Measurements from ENCODE around the gene PMM1. TPM values are rescaled to one million over a fixed set of nuclear protein-coding genes. Genes with fewer than 3 reads are reported as not detected.

PMM1 gene
- total and polyA plus RNA-seq, 2 donors (not counting 3 experiments of a cell fraction or from before 2014, with no cell fraction given) = 14.6 to 31.7 TPM

DNA sequence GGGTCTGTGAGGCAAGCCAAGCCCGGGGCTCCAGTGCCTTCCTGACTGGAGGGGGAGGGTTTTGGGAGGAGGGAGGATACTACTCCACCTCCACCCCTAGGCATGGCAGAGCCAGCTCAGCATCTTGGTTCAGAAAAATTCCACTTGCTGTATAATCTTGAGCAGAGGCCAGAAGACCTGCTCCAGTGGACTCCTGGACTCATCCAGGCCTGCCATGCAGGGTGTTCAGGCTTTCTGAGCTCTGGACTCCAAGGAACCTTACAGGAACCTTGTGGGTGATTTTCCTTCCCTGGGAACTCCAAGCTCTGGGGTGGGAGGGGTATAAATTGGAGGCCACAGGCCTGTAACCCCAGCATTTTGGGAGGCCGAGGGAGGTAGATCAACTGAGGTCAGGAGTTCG, 19.4 kb downstream of the PMM1 start:
- Histone ChIP-seq H3K9ac (replicated peaks; ENCODE audit: extremely low read depth, insufficient read depth, low read length) (no peak overlapping the region), H2AFZ (ENCODE audit: low read depth, low read length) (no peak overlapping the region), H3K4me1 (ENCODE audit: control insufficient read depth, extremely low read depth, insufficient read depth, low read length) (peaks cover 5% of the 10 kb centered on the region), H3K4me2 (ENCODE audit: insufficient read depth, low read length) (no peak overlapping the region), H3K27ac (ENCODE audit: insufficient read depth, low read depth, low read length) (no peak overlapping the region), H3K9me3 (replicated peaks; ENCODE audit: control insufficient read depth, insufficient read depth, low read length) (no peaks in the 10 kb centered on the region), H3K9me1 (replicated peaks; ENCODE audit: control insufficient read depth, extremely low read depth, insufficient read depth, low read length) (no peaks in the 10 kb centered on the region), H3K79me2 (ENCODE audit: control insufficient read depth, insufficient read depth, low read length) (no peaks in the 10 kb centered on the region), H4K20me1 (replicated peaks; ENCODE audit: control insufficient read depth, extremely low read depth, insufficient read depth, low read length) (no peaks in the 10 kb centered on the region), H3K4me3 (replicated peaks in 1 of 3; ENCODE audit: insufficient read depth in 1 of 3, low read depth in 1 of 3, low read length in 3 of 3) (no peak overlapping the region), H3K36me3 (ENCODE audit: control insufficient read depth in 2 of 2, extremely low read depth in 1 of 2, insufficient read depth in 2 of 2, low read length in 2 of 2) (no peaks in the 10 kb centered on the region), H3K27me3 (ENCODE audit: control insufficient read depth in 2 of 2, insufficient read depth in 2 of 2, low read length in 2 of 2) (no peaks in the 10 kb centered on the region)
- no peak for TF ChIP-seq JUN (IDR thresholded peaks at IDR 0.05; ENCODE audit: borderline replicate concordance, insufficient read depth, insufficient read length, low read depth)
- TF ChIP-seq POLR2AphosphoS5 (IDR thresholded peaks at IDR 0.05; ENCODE audit: insufficient read depth, low read depth, low read length) = no peak
- TF ChIP-seq MYC (IDR thresholded peaks at IDR 0.05; ENCODE audit: low read depth, low read length) = no peak
- TF ChIP-seq EZH2 (IDR thresholded peaks at IDR 0.05; ENCODE audit: borderline replicate concordance, low read depth, low read length, severe bottlenecking) = no peak
- TF ChIP-seq GATA2 (IDR thresholded peaks at IDR 0.05; ENCODE audit: insufficient read depth, insufficient read length, low read depth, low read length) = no peak
- TF ChIP-seq, protein P1, sequence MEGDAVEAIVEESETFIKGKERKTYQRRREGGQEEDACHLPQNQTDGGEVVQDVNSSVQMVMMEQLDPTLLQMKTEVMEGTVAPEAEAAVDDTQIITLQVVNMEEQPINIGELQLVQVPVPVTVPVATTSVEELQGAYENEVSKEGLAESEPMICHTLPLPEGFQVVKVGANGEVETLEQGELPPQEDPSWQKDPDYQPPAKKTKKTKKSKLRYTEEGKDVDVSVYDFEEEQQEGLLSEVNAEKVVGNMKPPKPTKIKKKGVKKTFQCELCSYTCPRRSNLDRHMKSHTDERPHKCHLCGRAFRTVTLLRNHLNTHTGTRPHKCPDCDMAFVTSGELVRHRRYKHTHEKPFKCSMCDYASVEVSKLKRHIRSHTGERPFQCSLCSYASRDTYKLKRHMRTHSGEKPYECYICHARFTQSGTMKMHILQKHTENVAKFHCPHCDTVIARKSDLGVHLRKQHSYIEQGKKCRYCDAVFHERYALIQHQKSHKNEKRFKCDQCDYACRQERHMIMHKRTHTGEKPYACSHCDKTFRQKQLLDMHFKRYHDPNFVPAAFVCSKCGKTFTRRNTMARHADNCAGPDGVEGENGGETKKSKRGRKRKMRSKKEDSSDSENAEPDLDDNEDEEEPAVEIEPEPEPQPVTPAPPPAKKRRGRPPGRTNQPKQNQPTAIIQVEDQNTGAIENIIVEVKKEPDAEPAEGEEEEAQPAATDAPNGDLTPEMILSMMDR (IDR thresholded peaks at IDR 0.05; ENCODE audit: extremely low read depth in 1 of 2, insufficient read depth in 1 of 2, low read depth in 1 of 2, low read length in 2 of 2) = no peak
- TF ChIP-seq, protein P2, sequence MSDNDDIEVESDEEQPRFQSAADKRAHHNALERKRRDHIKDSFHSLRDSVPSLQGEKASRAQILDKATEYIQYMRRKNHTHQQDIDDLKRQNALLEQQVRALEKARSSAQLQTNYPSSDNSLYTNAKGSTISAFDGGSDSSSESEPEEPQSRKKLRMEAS (IDR thresholded peaks at IDR 0.05; ENCODE audit: insufficient read depth, insufficient read length) = no peak
- no peak for TF ChIP-seq FOS (IDR thresholded peaks at IDR 0.05; ENCODE audit: borderline replicate concordance, insufficient read depth, low read length)
- DNase-seq (ENCODE audit: low read depth, low spot score) (no peak), FAIRE-seq (no peak)
- ChIA-PET POLR2A (no interaction called here), CTCF (interaction anchor here (0.9 to 1.5 kb wide), 5 partner anchors 17 to 97 kb away, joined by 3 to 6 read pairs (median 4); partner anchors contain the start of genes PMM1 and POLR3H)
- intact Hi-C loops (cut with micrococcal nuclease) = no loop called here
- dilution Hi-C loops (cut with MboI; ENCODE audit: extremely low pct_ligation_motif_present, low sequenced_read_pairs) = no loop called here
- no TSS peak for BruUV-seq (replicated peaks)

Data from endothelial cell of umbilical vein (primary cell).